ENCODE results near the gene PEX11A. TPM values are rescaled to one million over a fixed set of nuclear protein-coding genes. Genes with fewer than 3 reads are reported as not detected.

PEX11A gene
- total RNA-seq, 1 experiment from 2014 or later = 6.2 TPM

- H3K27me3 ChIP-seq (ENCODE audit: control insufficient read depth, insufficient read depth, low read length) = no peaks in the 10 kb centered on the region
- H3K36me3 ChIP-seq (ENCODE audit: control insufficient read depth, insufficient read depth, low read length) = no peaks in the 10 kb centered on the region
- peaks cover 4% of the 10 kb centered on the region; the same call in 1 of the 2 replicates for H3K4me1 ChIP-seq (ENCODE audit: control insufficient read depth, insufficient read depth, low read length)
- DNase-seq (ENCODE audit: low read depth, low spot score) = no peak
- TF ChIP-seq, protein P1, sequence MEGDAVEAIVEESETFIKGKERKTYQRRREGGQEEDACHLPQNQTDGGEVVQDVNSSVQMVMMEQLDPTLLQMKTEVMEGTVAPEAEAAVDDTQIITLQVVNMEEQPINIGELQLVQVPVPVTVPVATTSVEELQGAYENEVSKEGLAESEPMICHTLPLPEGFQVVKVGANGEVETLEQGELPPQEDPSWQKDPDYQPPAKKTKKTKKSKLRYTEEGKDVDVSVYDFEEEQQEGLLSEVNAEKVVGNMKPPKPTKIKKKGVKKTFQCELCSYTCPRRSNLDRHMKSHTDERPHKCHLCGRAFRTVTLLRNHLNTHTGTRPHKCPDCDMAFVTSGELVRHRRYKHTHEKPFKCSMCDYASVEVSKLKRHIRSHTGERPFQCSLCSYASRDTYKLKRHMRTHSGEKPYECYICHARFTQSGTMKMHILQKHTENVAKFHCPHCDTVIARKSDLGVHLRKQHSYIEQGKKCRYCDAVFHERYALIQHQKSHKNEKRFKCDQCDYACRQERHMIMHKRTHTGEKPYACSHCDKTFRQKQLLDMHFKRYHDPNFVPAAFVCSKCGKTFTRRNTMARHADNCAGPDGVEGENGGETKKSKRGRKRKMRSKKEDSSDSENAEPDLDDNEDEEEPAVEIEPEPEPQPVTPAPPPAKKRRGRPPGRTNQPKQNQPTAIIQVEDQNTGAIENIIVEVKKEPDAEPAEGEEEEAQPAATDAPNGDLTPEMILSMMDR (IDR thresholded peaks at IDR 0.05) = no peak
- TF ChIP-seq SIN3A (IDR thresholded peaks at IDR 0.05; ENCODE audit: borderline replicate concordance, insufficient read depth, low read depth, low read length) (no peak), TCF7L2 (IDR thresholded peaks at IDR 0.05; ENCODE audit: low read depth, low read length) (no peak), POLR2AphosphoS5 (IDR thresholded peaks at IDR 0.05; ENCODE audit: low read depth, low read length) (no peak), REST (IDR thresholded peaks at IDR 0.05; ENCODE audit: insufficient read depth in 1 of 2, low read depth in 2 of 2, low read length in 1 of 2) (no peak)
- in situ Hi-C loops (cut with HindIII; ENCODE audit: low pct_unique_long_range_greater_than_20kb, low sequenced_read_pairs) (no loop called here), intact Hi-C loops (cut with micrococcal nuclease; ENCODE audit: unreplicated experiment) (no loop called here)
- no peaks in the 10 kb centered on the region for H3K9me3 ChIP-seq (ENCODE audit: control insufficient read depth, insufficient read depth, low read depth, low read length)
- ChIA-PET POLR2A (interaction anchor here (0.6 kb wide), 1 partner anchor 124 kb away, joined by 6 read pairs; no protein-coding TSS in a partner anchor), CTCF (no interaction called here)
- H3K4me3 ChIP-seq (ENCODE audit: low read depth in 2 of 2, low read length in 2 of 2) = no peak overlapping the region
- no peak overlapping the region for H3K27ac ChIP-seq (ENCODE audit: low read length)
- no TSS peak for BruUV-seq (replicated peaks)
- no peak for ATAC-seq
Measured at GRCh38 chr15:89695198-89695597, 4.6 kb upstream of the PEX11A start.

DNA sequence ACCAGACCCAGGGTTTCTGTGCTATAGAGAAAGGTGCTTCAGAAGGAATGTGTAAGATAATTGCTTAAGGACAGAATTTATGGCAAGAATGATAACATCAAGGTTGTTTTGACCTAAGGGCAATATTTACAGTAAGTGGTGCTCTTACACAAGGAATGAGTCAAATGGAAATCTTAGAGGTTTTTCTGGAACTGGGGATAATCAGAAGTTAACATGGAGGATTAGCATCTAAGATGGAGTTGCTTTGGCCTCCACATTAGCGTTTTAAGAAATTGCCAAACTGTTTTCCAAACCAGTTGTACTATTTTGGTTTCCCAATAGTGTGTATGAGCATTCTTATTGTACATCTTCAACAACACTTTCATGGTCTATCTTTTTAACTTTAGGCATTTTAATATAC lies 3.1 kb upstream of the PEX11A start:
- ATAC-seq (no peak), DNase-seq (ENCODE audit: low read depth, low spot score) (no peak)
- Histone ChIP-seq H3K9me3 (ENCODE audit: control insufficient read depth, insufficient read depth, low read depth, low read length) (no peaks in the 10 kb centered on the region), H3K27me3 (ENCODE audit: control insufficient read depth, insufficient read depth, low read length) (no peaks in the 10 kb centered on the region), H3K36me3 (ENCODE audit: control insufficient read depth, insufficient read depth, low read length) (no peaks in the 10 kb centered on the region), H3K4me3 (ENCODE audit: low read depth in 2 of 2, low read length in 2 of 2) (no peak overlapping the region), H3K4me1 (ENCODE audit: control insufficient read depth, insufficient read depth, low read length) (peaks cover 8% of the 10 kb centered on the region; the same call in 1 of the 2 replicates), H3K27ac (ENCODE audit: low read length) (no peak overlapping the region)
- intact Hi-C loops (cut with micrococcal nuclease; ENCODE audit: unreplicated experiment) = no loop called here
- TF ChIP-seq POLR2AphosphoS5 (IDR thresholded peaks at IDR 0.05; ENCODE audit: low read depth, low read length) (no peak), TCF7L2 (IDR thresholded peaks at IDR 0.05; ENCODE audit: low read depth, low read length) (no peak), SIN3A (IDR thresholded peaks at IDR 0.05; ENCODE audit: borderline replicate concordance, insufficient read depth, low read depth, low read length) (no peak), REST (IDR thresholded peaks at IDR 0.05; ENCODE audit: insufficient read depth in 1 of 2, low read depth in 2 of 2, low read length in 1 of 2) (no peak)
- TF ChIP-seq, protein P1 (IDR thresholded peaks at IDR 0.05) = no peak
- BruUV-seq (replicated peaks) = no TSS peak
- CTCF ChIA-PET = no interaction called here
- in situ Hi-C loops (cut with HindIII; ENCODE audit: low pct_unique_long_range_greater_than_20kb, low sequenced_read_pairs) = no loop called here
- POLR2A ChIA-PET = no interaction called here

Data from Panc1 (cell line).